Measurements from ENCODE around the gene LGSN. TPM values are rescaled to one million over a fixed set of nuclear protein-coding genes. Genes with fewer than 3 reads are reported as not detected.
"Not testable (repeated sequence)": the region's sequence is repeated elsewhere in the genome, so short reads cannot be mapped to it uniquely, and the experiment has no call there.

Gene LGSN
- total RNA-seq, 1 donor from 2014 or later, result not detected

- no peaks in the 10 kb centered on the region for H3K27me3 Mint-ChIP-seq (ENCODE audit: low read depth)
Measured at GRCh38 chr6:63290492-63291058, 29.2 kb downstream of the LGSN start.

GRCh38 chr6:63289269-63289872 lies 30.4 kb downstream of the LGSN start:
- no peaks in the 10 kb centered on the region for H3K27me3 Mint-ChIP-seq (ENCODE audit: low read depth)
- H3K9me3 Mint-ChIP-seq, result no peaks in the 10 kb centered on the region
- TF ChIP-seq CTCF (conservative IDR thresholded peaks at IDR 0.05), result no peak
- no peak overlapping the region for H3K27ac Mint-ChIP-seq (ENCODE audit: unreplicated experiment)
- no peak for DNase-seq (ENCODE audit: low read depth, low spot score)
- H3K4me3 Mint-ChIP-seq, result no peak overlapping the region
- H3K36me3 Mint-ChIP-seq (ENCODE audit: low read depth), result no peaks in the 10 kb centered on the region
- no peaks in the 10 kb centered on the region for H3K4me1 Mint-ChIP-seq

More at GRCh38 chr6:63290492-63291058, 29.2 kb downstream of the LGSN start:
- TF ChIP-seq CTCF (conservative IDR thresholded peaks at IDR 0.05), result no peak
- H3K27ac Mint-ChIP-seq (ENCODE audit: unreplicated experiment), result no peak overlapping the region
- H3K4me3 Mint-ChIP-seq, result no peak overlapping the region
- H3K4me1 Mint-ChIP-seq, result no peaks in the 10 kb centered on the region
- H3K36me3 Mint-ChIP-seq (ENCODE audit: low read depth), result no peaks in the 10 kb centered on the region
- no peak for DNase-seq (ENCODE audit: low read depth, low spot score)
- no peaks in the 10 kb centered on the region for H3K9me3 Mint-ChIP-seq

GRCh38 chr6:63280639-63281180 lies 39.1 kb downstream of the LGSN start:
- Mint-ChIP-seq H3K36me3 (ENCODE audit: low read depth) (peaks cover 3% of the 10 kb centered on the region), H3K27me3 (ENCODE audit: low read depth) (no peaks in the 10 kb centered on the region), H3K4me1 (no peaks in the 10 kb centered on the region), H3K4me3 (no peak overlapping the region), H3K27ac (ENCODE audit: unreplicated experiment) (no peak overlapping the region), H3K9me3 (no peaks in the 10 kb centered on the region)
- TF ChIP-seq CTCF (conservative IDR thresholded peaks at IDR 0.05), result no peak
- no peak for DNase-seq (ENCODE audit: low read depth, low spot score)

- peaks cover 3% of the 10 kb centered on the region for H3K9me3 Mint-ChIP-seq
- no peak for TF ChIP-seq CTCF (conservative IDR thresholded peaks at IDR 0.05)
- H3K4me1 Mint-ChIP-seq, result no peaks in the 10 kb centered on the region
- H3K36me3 Mint-ChIP-seq (ENCODE audit: low read depth), result peaks cover 3% of the 10 kb centered on the region
- no peaks in the 10 kb centered on the region for H3K27me3 Mint-ChIP-seq (ENCODE audit: low read depth)
- H3K4me3 Mint-ChIP-seq, result no peak overlapping the region
- no peak overlapping the region for H3K27ac Mint-ChIP-seq (ENCODE audit: unreplicated experiment)
- no peak for DNase-seq (ENCODE audit: low read depth, low spot score)
Measured at GRCh38 chr6:63278916-63279315, 40.9 kb downstream of the LGSN start.

- H3K4me3 Mint-ChIP-seq, result no peak overlapping the region
- TF ChIP-seq CTCF (conservative IDR thresholded peaks at IDR 0.05), result no peak
- H3K36me3 Mint-ChIP-seq (ENCODE audit: low read depth), result peaks cover 3% of the 10 kb centered on the region
- H3K27me3 Mint-ChIP-seq (ENCODE audit: low read depth), result no peaks in the 10 kb centered on the region
- H3K4me1 Mint-ChIP-seq, result no peaks in the 10 kb centered on the region
- H3K9me3 Mint-ChIP-seq, result peaks cover 3% of the 10 kb centered on the region
- H3K27ac Mint-ChIP-seq (ENCODE audit: unreplicated experiment), result no peak overlapping the region
- DNase-seq (ENCODE audit: low read depth, low spot score), result no peak
Measured at GRCh38 chr6:63275953-63276352, 43.8 kb downstream of the LGSN start.

- H3K4me1 Mint-ChIP-seq; H3K9me3 Mint-ChIP-seq; H3K4me3 Mint-ChIP-seq; H3K27me3 Mint-ChIP-seq (ENCODE audit: low read depth); H3K27ac Mint-ChIP-seq (ENCODE audit: unreplicated experiment); DNase-seq (ENCODE audit: low read depth, low spot score); H3K36me3 Mint-ChIP-seq (ENCODE audit: low read depth): not testable (repeated sequence)
Measured at GRCh38 chr6:63274795-63275430, 44.9 kb downstream of the LGSN start.
